Uterus (tissue), 2 donors: Measurements from ENCODE around the gene SLC4A4.

Experiments
- POLR2A ChIP-seq, 2 donors: fragments of 450-650 bp; IDR thresholded peaks; one replicate each; pipeline ENCODE4 v1.6.1; 2016; ENCODE audit warnings: antibody characterized with exemption in 2 of 2, mild to moderate bottlenecking in 1 of 2, moderate library complexity in 1 of 2
- TF ChIP-seq, protein P1 (sequence below), 4 experiments: fragments of 200-600 bp in 2 of 4; fragments of 450-650 bp in 2 of 4; sonication (generic) in 2 of 4; IDR thresholded peaks; one replicate each; pipeline ENCODE4 v1.5.1; 2016 to 2019; ENCODE audit warnings: antibody characterized with exemption in 4 of 4, mild to moderate bottlenecking in 2 of 4, moderate library complexity in 1 of 4

DNA sequence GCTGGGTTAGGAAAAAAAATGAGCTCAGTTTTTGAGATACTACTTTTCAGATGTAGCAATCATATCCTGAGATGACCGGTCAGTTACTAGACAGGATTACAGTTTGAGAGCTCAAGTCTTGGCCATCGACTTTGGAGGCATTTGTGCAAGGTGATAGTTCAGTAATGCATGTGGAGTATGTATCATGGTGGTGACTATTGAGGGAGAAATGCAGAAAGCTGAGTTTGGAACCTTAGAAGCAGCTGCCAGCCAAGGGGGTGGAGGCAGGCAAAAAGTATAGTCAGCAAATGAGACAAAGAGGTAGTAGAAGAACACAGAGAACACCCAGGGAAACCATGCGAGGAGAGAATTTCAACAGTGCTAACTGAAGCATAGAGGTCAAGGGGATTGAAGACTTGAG is 48.7 kb upstream of the SLC4A4 start:
- TF ChIP-seq POLR2A (IDR thresholded peaks at IDR 0.05): no peak
- TF ChIP-seq, protein P1, sequence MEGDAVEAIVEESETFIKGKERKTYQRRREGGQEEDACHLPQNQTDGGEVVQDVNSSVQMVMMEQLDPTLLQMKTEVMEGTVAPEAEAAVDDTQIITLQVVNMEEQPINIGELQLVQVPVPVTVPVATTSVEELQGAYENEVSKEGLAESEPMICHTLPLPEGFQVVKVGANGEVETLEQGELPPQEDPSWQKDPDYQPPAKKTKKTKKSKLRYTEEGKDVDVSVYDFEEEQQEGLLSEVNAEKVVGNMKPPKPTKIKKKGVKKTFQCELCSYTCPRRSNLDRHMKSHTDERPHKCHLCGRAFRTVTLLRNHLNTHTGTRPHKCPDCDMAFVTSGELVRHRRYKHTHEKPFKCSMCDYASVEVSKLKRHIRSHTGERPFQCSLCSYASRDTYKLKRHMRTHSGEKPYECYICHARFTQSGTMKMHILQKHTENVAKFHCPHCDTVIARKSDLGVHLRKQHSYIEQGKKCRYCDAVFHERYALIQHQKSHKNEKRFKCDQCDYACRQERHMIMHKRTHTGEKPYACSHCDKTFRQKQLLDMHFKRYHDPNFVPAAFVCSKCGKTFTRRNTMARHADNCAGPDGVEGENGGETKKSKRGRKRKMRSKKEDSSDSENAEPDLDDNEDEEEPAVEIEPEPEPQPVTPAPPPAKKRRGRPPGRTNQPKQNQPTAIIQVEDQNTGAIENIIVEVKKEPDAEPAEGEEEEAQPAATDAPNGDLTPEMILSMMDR (IDR thresholded peaks at IDR 0.05): no peak
